Measurements from ENCODE around the gene G6PC1. TPM values are rescaled to one million over a fixed set of nuclear protein-coding genes. Genes with fewer than 3 reads are reported as not detected.

Gene G6PC1
- total RNA-seq, 1 donor: not detected

GRCh38 chr17:42950044-42950783, 49.6 kb downstream of the G6PC1 start:
- no peak overlapping the region for H2AFZ ChIP-seq (ENCODE audit: low read length)
- no peaks in the 10 kb centered on the region for H3K27me3 ChIP-seq (ENCODE audit: insufficient read depth, low read length)
- no peak overlapping the region for H3K27ac ChIP-seq (ENCODE audit: low read depth, low read length)
- H3K79me2 ChIP-seq (ENCODE audit: insufficient read depth, low read length): no peaks in the 10 kb centered on the region
- no peak for TF ChIP-seq CTCF (IDR thresholded peaks at IDR 0.05; ENCODE audit: extremely low read depth, low read depth, low read length)
- H3K4me3 ChIP-seq (ENCODE audit: insufficient read depth, low read length): no peak overlapping the region
- DNase-seq (ENCODE audit: insufficient read length, low spot score, missing footprints): no peak
- H3K36me3 ChIP-seq (ENCODE audit: insufficient read depth, low read length): peaks cover 49% of the 10 kb centered on the region
- H3K9me3 ChIP-seq (ENCODE audit: low read depth, low read length): no peaks in the 10 kb centered on the region
- no peak overlapping the region for H3K4me2 ChIP-seq (ENCODE audit: insufficient read depth, low read length)
- H3K4me1 ChIP-seq (ENCODE audit: insufficient read depth, low read length): no peaks in the 10 kb centered on the region
- no peaks in the 10 kb centered on the region for H4K20me1 ChIP-seq (ENCODE audit: insufficient read depth, low read length)

Small RNA genes lying within 50 kb of the gene (small RNA-seq; reads per million reads assigned to genes)
- gene RF00561: not detected
- gene RNU6-287P: not detected

Other genes with a start within 250 kb of the G6PC1 start
- gene TUBG2, start 241.5 kb upstream of the G6PC1 start, total RNA-seq: 13.8 TPM in 2 replicates
- 14.7 and 19.9 TPM in 2 replicates for gene PLEKHH3, start 223.8 kb upstream of the G6PC1 start, total RNA-seq
- 0.59 and 2.2 TPM in 2 replicates for gene CCR10, start 219.0 kb upstream of the G6PC1 start, total RNA-seq
- 18.6 and 19.2 TPM in 2 replicates for gene CNTNAP1, start 218.3 kb upstream of the G6PC1 start, total RNA-seq
- gene EZH1, start 155.8 kb upstream of the G6PC1 start, total RNA-seq: 30.8 and 31.8 TPM in 2 replicates
- not detected in 2 replicates for gene RAMP2, start 139.6 kb upstream of the G6PC1 start, total RNA-seq
- gene VPS25, start 127.3 kb upstream of the G6PC1 start, total RNA-seq: 46.7 and 55.7 TPM in 2 replicates
- under 0.01 TPM in 1 of 2 replicates, not detected in the other for gene WNK4, start 120.2 kb upstream of the G6PC1 start, total RNA-seq
- gene COA3, start 102.1 kb upstream of the G6PC1 start, total RNA-seq: 44.2 and 47.4 TPM in 2 replicates
- gene CNTD1, start 101.9 kb upstream of the G6PC1 start, total RNA-seq: 0.88 TPM in 1 of 2 replicates, not detected in the other
- 94.8 and 104 TPM in 2 replicates for gene BECN1, start 76.5 kb upstream of the G6PC1 start, total RNA-seq
- 79.9 and 81.1 TPM in 2 replicates for gene PSME3, start 67.4 kb upstream of the G6PC1 start, total RNA-seq
- 0.72 and 0.88 TPM in 2 replicates for gene AOC2, start 56.2 kb upstream of the G6PC1 start, total RNA-seq
- under 0.01 TPM in 1 of 2 replicates, not detected in the other for gene AOC3, start 49.6 kb upstream of the G6PC1 start, total RNA-seq
- 14.1 and 16.2 TPM in 2 replicates for gene AARSD1, start 63.7 kb downstream of the G6PC1 start, total RNA-seq
- under 0.01 and 0.29 TPM in 2 replicates for gene PTGES3L, start 79.3 kb downstream of the G6PC1 start, total RNA-seq
- gene RUNDC1, start 79.8 kb downstream of the G6PC1 start, total RNA-seq: 8.8 and 10.1 TPM in 2 replicates
- gene RPL27, start 97.6 kb downstream of the G6PC1 start, total RNA-seq: 878 and 1,256 TPM in 2 replicates
- 28.6 and 45.2 TPM in 2 replicates for gene IFI35, start 106.0 kb downstream of the G6PC1 start, total RNA-seq
- gene VAT1, start 121.6 kb downstream of the G6PC1 start, total RNA-seq: 441 and 449 TPM in 2 replicates
- gene RND2, start 124.4 kb downstream of the G6PC1 start, total RNA-seq: 0.29 and 0.36 TPM in 2 replicates
- gene BRCA1, start 224.6 kb downstream of the G6PC1 start, total RNA-seq: 5.4 and 7.7 TPM in 2 replicates